Vagina (tissue), 2 donors: Measurements from ENCODE around the gene EML3.

ENCODE experiments used
- CTCF ChIP-seq, 3 experiments: fragments of 450-650 bp in 2 of 3; fragments of 200-600 bp in 1 of 3; sonication (generic) in 1 of 3; IDR thresholded peaks; one replicate each; pipeline ENCODE4 v1.5.1; 2017 to 2019; ENCODE audit warnings: antibody characterized with exemption in 3 of 3, mild to moderate bottlenecking in 2 of 3, moderate library complexity in 2 of 3
- POLR2A ChIP-seq, 2 donors: fragments of 450-650 bp; IDR thresholded peaks; one replicate each; pipeline ENCODE4 v1.6.1; 2017; ENCODE audit warnings: antibody characterized with exemption in 2 of 2, mild to moderate bottlenecking in 2 of 2, moderate library complexity in 2 of 2
- POLR2AphosphoS5 ChIP-seq, 2 donors: sonication (generic); formaldehyde crosslinking; IDR thresholded peaks; one replicate each; pipeline ENCODE4 v1.9.0; 2017; ENCODE audit warnings: antibody characterized with exemption in 2 of 2, mild to moderate bottlenecking in 2 of 2, low read depth in 1 of 2; ENCODE audit not compliant: insufficient read depth in 1 of 2

DNA sequence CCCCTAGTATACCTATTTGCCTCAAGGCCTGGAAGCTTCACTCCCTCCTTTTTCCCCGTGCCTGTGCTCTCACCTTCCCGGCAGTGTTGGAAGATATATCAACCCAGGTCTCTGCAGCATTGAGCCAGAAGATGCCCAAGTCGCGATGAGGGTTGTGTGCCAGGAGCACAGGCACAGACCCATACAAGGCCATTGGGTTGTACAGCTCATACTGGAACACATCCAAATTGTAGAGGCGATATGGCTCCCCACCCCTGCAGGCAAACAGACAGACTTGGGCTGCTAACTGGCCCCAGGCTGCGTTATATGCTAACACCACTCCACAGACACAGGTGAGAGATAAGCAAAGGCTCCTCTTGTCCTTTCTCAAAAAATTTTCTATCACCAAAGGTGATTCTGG is 19.9 kb upstream of the EML3 start:
- TF ChIP-seq CTCF (IDR thresholded peaks at IDR 0.05) (no peak), POLR2A (IDR thresholded peaks at IDR 0.05) (no peak), POLR2AphosphoS5 (IDR thresholded peaks at IDR 0.05; ENCODE audit: insufficient read depth in 1 of 2, low read depth in 1 of 2) (no peak)
